IPS DF 19.7 (cell line): ENCODE measurements around the gene PVALEF.

ENCODE experiments used
- DNase-seq: peaks from one replicate; pipeline ENCODE4 v3.0.0-alpha.2; 2013; ENCODE audit warnings: low read depth, low spot score

The PVALEF gene

DNA sequence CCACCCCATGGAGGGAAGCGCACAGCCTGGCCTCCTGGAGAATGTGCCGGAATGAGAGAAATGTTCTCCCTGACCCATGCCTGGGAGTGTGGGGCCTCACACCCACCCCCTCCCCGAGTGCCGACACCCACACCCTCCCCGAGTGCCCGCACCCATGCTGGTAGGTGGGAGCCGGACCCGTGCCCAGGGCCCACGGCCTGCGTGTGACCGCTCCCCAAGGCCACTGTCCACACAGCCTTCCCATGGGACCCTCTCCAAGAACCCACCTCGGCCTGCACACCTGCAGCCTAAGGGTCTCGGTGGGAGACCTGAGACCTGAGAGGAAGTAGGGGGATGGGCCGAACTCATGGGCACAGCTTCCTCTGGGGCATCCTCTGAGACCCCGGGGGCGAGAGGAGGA is 3.3 kb upstream of the PVALEF start:
- DNase-seq = no peak

DNA sequence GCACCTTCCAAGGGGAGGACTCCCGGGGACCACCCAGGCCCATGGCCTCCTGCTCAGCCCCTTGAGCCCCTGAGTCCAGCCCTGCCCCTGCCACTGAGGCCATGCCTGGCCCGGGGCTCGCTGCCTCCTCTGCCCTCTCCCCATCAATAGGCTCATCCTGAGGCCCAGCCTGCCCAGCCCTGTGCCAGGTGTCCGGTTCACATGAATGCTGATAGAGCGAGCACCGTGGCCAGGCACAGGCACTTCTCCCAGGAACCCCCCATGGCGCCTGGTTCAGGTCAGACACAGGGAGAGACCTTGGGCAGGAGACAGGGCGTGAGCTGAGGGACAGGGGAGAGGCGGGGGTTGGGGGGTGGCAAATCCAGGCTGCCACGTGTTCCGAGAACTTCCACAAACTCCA is 2.8 kb upstream of the PVALEF start:
- no peak for DNase-seq

DNA sequence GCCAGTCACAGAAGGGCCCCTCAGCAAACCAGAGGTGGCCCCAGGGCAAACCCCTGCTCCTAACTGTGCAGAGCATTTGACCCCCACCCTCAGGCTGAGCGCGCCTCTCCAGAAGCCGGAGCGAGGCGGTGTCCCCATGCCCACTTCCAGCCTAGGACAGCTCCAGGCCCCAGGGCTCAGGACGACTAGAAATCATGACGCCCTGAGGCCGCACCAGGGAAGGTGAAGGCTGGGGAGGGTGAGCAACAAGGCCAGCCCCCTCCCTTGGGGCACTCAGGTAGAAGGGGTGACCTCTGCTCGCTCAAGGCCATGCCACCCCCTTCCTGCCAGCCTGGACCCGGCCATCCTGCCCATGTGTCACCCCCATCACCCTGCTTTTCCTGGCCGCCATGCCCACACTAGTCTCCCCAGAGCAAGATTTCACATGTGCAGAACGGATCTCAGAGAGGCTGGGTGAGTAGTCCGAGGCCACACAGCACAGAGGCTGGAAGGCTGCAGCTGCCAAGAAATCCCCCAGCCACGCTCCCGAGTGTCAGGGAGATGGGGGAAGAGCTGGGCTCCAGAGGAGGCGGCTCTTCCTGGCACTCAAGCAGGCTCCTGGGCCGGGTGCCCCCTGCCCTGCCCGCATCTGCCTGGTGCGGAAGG is 2.1 kb upstream of the PVALEF start:
- no peak for DNase-seq

DNA sequence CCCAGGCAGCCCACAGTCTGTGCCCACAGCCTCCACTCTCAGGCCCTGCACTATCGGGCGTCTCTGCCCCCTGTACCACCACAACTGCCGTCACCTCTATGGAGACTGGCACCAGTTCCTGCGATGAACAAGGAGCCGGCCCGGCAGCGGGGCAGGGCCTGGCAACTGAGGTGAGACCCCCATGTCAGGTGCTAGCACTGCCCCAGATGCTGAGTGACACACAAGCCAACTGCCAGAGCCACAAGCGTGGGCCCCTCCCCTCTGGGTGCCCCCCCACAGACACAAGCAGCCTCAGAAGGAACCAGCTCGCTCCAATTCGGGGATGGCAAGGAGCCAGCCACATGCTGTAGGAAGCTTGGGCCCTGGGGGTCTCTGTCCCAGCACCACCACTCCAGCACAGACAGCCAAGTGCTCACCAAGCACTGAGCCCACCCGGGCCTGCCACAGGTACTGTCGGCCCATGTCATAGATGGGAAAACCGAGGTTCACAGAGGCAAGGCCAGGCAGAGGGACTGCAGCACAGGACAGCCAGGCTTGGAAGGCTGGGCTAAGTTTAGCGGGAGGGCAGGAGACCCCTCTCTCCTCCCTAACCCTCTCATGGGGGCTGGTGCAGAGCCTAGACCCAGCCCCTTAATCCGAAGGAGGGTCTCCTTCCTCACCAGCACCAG is 1.5 kb upstream of the PVALEF start:
- DNase-seq = no peak

GRCh38 chr17:81164371-81165245 is 699 bp upstream of the PVALEF start:
- no peak for DNase-seq

GRCh38 chr17:81166033-81166492 is 756 bp downstream of the PVALEF start, which contains the start of gene AATK:
Gene AATK (minus strand): TSS chr17:81166221. CDS start chr17:81165992, 229 bp downstream.
- DNase-seq = no peak

- no peak for DNase-seq
Observed at GRCh38 chr17:81167194-81167524, 1.9 kb downstream of the PVALEF start.

DNA sequence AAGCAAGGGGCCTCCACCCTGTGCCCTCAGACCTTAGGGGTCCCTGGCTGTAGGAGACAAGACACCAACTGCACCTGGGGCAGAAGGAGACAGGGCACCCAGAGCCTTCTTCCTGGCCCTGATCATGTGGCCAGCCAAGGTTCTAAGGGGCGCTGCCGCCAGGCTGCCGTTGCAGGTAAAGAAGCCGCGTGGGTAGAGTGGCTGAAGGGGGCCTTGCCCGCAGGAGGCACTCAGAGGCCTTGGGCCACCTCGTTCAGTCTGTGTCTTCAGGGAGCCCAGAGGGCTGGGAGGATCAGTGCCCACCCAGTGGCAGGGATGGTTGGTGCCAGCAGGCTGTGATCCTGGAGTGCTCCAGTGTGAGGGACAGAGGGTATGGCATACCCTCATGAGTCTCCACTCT is 2.3 kb downstream of the PVALEF start:
- no peak for DNase-seq

DNA sequence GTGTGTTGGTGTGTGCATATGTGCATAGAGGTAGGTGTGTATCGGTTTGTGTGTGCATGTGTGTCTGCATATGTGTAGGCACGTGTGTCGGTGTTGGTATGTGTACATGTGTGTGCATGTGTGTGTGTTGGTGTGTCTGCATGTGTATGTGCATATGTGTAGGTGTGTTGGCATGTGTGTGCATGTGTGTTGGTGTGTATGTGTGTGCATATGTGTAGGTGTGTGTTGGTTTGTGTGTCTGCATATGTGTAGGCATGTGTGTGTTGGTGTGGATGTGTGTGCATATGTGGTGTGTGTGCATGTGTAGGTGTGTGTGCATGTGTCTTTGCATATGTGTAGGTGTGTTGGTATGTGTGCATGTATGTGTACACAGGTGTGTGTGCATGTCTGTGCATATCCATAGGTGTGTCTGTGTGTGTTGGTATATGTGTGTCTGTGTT is 4.6 kb downstream of the PVALEF start:
- DNase-seq = no peak

DNA sequence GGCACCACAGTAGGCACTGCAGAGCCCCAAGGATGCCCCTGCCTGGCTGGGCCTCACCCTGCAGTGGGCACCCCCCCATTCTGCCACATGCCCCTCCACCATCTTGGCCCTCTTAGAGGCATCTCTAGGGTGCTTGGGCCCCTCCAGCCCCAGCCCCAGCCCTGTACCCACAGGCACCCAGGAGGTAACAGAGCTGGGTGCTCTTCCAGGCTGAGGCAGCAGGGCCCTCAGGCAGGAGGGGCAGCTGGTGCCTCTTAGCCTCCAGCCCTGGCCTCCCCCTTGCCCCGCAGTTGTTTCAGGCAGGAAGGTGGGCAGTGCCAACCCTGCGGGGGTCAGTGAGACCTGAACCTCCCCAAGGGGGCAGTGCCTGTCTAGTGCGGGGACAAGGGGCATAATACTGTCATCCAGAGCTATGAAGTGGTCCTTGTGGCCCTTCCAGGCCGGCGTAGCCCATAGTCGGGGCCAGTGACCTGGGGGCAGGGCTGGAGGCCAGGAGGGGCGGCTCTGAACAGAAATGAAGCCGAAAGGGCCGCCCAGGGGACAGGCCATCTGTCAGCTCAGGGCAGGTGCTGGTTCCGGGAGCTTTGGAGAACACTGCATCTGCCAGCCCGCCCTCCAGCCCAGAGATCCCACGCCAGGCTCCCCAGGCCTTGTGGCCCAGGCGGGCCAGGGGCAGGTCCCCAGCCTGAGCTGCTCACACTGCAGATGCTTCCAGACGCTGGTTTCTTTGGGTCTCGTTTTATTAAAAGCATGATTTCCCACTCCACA is 5.6 kb downstream of the PVALEF start:
- DNase-seq = no peak

DNA sequence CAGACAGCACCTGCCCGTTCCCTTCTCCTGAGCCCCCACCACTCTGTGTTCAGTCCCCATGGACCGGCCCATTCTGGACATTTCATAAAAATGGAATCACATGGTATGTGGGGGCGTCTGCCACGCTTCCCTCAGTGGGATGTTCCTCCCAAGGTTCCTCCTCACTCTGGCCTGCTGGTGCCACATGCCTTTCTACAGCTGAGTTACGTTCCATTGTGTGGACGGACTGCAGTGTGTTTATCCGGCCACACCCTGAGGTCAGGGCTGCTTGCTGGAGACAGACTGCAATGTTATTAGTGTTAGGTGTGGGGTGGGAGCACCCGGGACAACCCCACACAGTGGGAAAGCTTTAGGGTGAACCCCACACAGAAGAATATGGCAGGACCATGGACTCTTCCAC is 6.6 kb downstream of the PVALEF start:
- no peak for DNase-seq

- DNase-seq = no peak
Observed at GRCh38 chr17:81173052-81173761, 7.9 kb downstream of the PVALEF start.

DNA sequence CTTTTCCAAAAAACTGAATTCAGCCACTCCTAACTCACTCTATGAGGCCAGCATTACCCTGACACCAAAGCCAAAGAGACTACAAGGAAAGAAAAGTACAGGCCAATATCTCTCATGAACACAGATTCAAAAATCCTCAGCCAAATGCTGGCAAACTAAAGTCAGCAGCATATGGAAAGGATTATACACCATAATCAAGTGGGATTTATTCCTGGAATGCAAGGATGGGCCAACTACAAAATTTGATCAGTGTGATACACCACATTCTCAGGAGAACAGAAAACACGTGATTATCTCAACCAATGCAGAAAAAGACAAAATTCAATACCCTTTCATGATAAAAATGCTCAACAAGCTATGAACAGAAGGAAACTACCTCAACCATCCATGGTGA is 8.5 kb downstream of the PVALEF start:
- DNase-seq = no peak

- DNase-seq = no peak
Observed at GRCh38 chr17:81176666-81177065, 11.4 kb downstream of the PVALEF start.

GRCh38 chr17:81178136-81179091 is 13.1 kb downstream of the PVALEF start:
- DNase-seq = no peak

DNA sequence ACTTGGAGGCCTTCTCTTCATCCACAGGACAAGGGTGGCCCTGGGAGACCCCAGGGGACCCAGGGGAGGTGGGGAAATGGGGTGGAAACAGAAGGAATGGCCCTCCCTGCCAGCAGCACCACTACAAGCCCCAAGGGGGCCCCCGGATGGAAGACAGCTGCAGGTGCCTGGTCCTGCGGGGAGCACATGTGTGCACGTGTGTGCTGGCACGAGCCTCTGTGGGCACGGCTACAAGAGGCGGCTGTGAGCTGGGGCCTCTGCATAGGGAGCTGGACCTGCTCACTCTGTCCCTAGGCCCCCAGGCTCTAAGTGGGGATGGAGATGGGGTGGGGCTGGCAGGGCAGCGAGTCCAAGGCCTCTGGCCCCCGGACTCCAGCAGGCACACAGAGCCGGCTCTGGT is 13.9 kb downstream of the PVALEF start:
- DNase-seq = no peak

DNA sequence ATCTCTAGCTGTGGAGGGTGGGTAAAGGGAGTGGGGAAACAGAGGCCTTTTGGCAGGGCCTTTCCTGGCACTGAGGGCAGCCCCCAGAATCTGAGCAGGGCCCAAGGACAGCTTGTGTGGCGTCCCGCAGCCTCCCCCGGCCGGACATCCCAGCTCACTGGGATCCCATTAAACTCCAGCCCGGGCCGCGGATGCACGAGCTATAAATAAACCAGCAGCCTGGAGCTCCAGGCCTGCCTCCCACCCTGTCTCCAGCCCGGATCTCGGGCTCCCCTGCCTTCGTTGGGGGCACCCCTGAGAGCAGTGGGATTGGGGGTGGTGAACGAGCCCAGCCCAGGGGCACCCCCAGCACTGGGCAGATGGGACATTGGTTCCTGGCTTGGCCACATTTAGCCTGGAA is 14.6 kb downstream of the PVALEF start:
- DNase-seq = no peak

- no peak for DNase-seq
Observed at GRCh38 chr17:81180836-81181810, 15.8 kb downstream of the PVALEF start.

DNA sequence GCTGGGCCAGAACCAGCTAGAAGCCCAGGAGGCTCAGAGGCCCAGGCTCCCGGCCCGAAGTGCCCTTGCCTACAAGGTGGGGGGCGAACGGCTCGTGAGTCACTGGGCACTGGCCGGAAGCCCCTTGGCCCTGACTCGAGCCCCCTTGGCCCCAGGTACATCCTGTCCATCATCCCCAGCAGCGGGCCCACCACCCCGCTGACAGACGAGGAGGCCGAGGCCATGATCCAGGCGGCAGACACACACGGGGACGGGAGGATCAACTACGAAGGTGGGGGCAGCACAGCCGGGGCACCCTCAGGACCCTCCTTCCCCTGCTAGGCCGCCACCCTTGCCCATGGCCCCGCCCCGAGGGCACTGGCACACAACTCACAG is 16.5 kb downstream of the PVALEF start:
- DNase-seq = no peak
